Middle frontal gyrus (tissue), 1 donor: ENCODE measurements around the gene GNA12.

Experiments used
- DNase-seq: peaks from one replicate; pipeline ENCODE4 v3.0.0-alpha.2; 2015; ENCODE audit warnings: low spot score; ENCODE audit errors: extremely low spot score

Gene GNA12

DNA sequence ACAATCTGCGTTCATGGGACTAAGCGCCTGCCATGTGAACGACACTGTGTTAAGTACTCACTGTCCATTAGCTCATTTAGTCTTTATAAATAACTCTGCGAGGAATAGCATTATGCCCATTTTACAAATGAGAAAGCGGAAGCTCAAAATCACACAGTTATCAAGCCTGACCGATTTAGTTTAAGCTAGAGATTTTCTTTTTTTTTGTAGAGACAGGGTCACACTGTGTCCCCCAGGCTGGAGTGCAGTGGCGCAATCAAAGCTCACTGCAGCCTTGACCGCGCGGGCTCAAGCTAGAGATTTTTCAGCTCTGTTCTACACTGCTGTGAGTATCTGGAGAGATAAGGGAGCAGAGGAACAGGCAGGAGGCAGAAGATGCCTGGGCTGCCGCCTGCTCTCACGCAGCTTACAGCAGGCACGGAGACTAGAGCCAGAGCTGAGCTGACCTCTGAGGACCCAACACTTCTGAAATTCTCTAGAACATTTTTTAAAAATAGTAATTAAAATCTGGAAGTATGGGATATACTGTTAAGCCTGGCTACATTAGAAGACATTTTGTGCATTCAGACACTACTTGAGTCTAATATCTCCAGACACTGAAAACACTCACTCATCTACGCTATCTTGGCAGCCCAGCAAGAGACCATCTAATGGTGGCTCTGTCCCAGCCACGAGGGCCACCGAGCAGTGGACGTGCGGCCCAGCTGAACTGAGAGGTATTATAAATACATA is 38.7 kb downstream of the GNA12 start:
- DNase-seq: no peak

DNA sequence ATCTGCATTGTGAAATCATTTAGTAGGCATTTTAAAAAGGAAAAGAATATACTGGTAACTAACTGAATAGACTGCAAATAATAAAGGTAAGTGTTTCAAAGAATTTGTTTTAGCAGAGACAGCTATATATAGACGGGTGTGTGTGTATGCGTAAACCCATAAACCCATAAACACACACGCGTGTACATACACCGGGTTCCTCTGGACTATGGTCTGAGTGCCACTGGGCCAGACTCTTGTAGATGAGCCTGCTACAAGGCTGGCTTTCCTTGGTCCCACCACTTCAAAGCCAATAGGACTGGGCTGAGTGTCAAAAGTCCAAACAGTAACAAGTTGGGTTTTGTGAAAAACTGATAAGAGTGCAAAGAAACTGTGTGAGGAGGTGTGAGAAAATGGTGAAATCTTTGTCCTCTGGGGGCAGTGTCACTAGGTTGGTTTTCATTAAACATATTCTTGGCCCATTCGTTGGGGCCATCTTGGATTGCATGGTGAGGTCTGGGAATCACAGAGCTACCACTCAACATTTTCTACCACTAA is 39.8 kb downstream of the GNA12 start:
- no peak for DNase-seq

DNA sequence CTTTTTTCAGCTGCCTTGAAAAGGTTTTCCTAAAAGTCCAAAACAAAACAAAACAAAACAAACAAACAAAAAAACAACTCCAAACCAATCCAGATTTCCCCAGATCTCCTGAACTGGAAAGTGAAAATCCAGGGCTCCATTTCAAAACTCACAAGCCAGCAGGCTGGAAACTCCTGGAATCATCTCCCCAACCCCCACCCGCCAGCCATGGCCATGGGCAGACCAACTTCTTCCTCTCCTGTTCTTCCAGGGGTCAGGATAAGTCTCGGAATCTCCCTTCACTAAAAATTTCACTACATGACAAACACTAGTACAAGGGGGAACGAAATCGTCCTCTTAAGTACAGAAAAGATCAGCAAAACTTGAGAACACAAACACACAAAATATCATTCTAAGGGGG is 40.4 kb downstream of the GNA12 start:
- DNase-seq: no peak

DNA sequence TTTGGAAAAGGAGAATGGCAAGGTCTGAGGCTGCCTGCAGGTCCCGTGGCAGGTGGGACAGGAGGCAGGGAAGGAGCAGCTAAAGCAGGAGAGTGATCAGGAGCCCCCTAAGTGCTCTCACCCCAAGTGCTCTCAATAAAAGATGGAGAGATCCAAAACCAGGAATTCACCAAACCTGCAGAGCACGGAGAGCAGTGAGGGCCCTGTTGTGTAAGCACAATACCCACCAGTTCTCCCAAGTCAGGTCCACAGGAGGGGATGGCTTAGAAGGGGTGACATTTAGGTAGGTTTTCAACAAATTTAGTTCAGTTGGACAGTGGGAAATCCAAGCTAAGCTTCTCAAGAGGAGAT is 40.8 kb downstream of the GNA12 start:
- no peak for DNase-seq

- DNase-seq: no peak
Observed at GRCh38 chr7:2802504-2803341, 41.4 kb downstream of the GNA12 start.

DNA sequence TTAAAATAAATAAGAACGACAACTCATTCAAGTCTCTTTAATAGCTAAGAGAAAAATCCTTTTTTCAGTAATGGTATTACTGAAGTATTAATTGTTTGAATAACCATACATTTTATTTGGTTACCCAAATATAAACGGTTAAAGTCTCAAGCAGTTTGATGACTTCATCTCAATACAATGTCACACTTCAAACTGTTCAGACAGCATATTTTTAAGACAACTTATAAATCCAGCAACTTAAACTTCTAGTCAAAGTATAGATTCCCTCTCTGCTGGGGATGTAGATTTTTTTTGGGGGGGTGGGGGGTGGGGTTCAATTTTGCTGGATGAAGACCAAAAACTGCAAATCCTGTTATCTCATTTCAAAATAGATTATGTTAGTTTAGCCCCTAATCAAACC is 42.0 kb downstream of the GNA12 start:
- no peak for DNase-seq

DNA sequence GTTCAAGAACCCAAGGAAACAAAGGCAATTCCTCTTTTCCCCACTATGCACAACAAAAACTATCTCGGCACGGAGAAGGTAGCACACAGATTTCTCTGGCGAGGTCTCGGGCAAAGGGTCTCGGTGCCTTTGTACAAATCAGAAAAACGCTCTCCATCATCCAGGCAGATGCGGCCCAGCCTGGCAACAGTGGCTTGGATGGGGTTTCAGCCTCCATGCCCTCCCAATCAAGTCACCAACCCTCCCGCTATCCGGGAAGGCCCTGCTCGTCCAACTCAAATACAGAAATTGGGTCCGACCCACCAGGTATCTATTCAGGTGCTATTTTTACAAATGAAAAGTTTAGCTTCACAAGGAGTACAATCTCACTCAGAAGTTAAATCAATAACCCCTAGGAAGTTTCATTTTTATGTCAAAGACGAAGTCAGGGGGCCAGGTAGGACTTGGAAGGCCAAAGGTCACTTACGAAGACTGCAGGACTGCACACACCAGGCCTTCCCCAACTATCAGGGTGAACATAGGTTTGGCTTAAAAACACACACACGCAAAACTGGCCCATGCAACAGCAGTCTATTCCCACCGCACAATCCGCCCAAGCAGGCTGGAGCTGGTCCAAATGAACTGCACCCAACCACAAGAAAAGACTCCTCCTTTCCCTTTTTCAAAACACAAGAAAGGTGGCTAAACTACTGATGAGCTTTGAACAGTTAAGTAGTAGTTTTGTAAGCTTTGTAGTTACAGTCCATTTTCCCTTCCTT is 43.0 kb downstream of the GNA12 start:
- no peak for DNase-seq

DNA sequence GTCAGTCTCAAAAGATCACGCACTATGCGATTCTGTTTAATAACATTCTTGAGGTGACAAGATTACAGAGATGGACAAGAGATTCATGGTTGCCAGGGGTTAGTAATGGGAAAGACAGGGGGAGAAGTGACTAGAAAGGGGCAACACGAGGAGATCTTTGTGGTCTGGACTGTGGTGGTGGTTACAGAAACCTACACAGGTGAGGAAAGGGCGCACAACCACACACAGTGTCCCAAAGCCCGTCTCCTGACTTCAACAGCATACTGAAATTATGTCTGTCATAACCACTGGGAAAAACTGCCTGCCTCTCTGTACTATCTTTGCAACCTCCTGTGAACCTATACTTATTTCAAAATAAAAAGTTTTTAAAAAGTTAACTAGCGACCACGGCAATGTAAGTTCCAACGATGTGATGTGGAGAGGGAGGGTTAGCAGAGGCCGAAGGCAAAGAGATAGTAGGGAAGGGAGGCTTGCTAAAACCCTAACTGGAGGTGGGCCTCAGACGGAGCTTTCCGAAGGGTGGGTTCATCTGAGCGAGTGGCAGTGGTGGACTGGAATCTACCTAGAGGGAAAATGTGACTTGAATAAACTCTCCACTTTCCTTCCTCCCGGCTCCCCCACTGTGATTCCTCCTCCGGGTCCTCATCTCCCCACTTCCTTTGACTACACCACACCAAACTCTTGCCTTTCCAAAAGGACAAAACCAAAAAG is 43.7 kb downstream of the GNA12 start:
- DNase-seq: no peak

GRCh38 chr7:2799253-2799652 is 44.9 kb downstream of the GNA12 start:
- no peak for DNase-seq

DNA sequence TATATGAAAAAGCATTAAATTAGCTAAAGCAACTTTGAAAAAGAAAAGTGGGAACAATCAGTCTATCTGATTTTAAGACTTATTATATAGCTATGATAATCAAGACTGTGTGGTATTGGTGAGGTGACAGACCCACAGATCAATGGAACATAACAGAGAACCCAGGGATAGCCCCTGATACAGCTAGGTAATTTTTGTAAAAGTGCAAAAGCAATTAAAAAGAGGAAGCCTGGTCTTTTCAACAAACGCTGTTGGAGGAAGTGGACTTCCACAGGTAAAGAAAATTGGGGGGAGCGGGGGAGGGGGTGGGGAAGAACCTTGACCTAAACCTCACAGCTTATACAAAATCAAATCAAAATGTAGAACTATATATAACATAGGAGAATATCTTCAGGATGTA is 45.4 kb downstream of the GNA12 start:
- no peak for DNase-seq

DNA sequence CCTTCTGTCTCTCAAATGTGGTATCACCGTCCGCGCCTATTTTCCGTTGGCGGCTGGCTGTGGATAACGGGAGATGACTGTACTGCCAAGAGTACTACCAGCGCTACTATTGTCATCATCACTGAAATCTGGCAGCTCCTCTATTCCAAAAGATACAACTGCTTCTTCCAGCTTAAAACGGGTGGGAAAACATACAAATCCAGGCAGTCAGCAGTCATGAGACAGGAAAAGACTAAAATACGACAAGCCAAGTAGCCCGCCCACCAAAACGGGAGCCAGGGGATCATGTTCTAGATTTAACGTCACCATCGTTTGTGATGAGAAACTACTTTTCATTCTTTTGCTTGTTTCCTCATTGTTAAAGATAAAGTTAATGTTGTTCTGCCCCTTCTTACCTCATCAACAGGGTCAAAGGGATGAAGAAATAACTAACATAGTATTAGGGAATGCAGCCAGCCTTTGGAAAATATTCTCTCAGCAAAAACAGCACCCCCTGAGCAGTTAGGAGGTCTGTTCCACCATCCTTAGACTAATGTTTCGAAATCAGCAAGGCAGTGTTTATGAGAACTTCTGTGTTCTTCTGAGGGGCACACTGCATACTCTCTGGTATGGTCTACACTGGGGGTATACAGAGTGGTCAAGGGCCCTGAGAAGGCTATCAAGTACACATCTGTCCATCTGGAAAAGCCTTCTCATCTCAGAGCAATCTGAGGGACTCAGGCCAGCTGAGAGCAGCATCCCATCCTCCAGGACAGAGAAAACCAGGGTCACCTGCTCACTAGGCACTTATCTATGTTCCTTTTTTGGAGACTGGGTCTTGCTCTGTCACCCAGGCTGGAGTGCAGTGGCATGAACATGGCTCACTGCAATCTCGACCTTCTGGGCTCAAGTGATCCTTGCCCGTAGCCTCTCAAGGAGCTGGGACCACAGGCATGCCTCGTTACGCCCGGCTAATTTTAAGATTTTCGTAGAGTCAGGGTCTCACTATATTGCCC is 47.5 kb downstream of the GNA12 start:
- peak; percentile 29 for DNase-seq

- DNase-seq: no peak
Observed at GRCh38 chr7:2795906-2796305, 48.2 kb downstream of the GNA12 start.

DNA sequence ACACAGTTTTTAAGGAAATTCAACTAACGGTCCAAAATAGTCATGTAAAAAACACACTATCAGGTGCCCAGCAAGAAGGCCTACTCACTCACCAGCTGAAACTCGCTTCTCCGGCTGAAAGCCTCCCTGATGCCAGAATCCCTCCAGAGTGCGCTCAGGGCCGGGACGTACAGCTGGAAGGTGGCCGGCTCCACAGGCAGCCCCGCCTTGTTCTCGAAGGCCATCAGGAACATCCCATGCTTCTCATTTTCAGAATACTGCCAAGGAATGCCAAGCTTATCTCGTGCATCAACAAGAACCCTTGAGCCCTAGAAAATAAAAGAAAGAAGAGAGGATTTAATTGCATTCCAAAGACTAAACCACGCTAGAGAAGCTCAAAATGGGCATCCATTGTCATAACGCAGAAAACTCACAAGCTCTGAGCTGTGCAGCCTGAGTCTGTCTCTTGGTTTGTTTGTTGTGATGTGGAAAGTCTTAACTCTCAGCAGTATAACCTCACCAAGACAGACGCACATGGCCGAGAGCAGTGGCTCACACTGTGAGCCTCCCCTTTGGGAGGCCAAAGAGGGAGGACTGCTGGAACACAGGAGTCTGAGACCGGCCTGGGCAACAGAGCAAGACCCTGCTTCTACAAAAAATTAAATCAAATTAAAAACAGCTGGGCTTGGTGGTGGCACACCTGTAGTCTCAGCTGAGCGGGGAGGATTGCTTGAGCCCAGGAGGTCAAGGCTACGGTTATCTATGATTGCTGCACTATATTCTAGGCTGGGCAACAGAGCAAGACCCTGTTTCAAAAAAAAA is 49.1 kb downstream of the GNA12 start:
- DNase-seq: no peak

GRCh38 chr7:2792856-2793487 is 51.1 kb downstream of the GNA12 start:
- no peak for DNase-seq

DNA sequence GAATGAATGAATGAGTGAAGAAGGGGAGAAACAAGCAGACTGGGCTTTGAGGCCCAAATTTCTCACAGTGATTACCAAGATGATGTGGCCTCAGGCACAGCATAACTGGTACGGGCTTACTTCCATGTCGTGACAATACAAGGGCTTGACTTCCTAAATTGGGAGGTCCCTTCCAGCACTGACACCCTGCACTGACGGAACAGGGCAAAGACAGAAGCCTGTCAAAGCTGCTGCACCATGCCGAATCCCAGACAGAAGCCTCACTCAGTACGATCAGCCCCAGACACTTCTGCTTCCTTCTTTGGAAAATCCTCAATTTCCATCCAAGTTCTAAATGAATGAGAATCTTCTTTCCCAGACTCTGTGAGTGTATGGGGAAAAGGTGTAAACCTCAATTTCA is 51.9 kb downstream of the GNA12 start:
- no peak for DNase-seq

GRCh38 chr7:2791390-2791789 is 52.7 kb downstream of the GNA12 start:
- no peak for DNase-seq

- no peak for DNase-seq
Observed at GRCh38 chr7:2787251-2787951, 56.7 kb downstream of the GNA12 start.

GRCh38 chr7:2786607-2787116 is 57.4 kb downstream of the GNA12 start:
- no peak for DNase-seq
